GM12878 (cell line): Measurements from ENCODE around the gene P2RX2. TPM values are rescaled to one million over a fixed set of nuclear protein-coding genes. Genes with fewer than 3 reads are reported as not detected.

Source experiments
- CEBPB ChIP-seq, 2 experiments: fragments of 150-350 bp in 1 of 2; IDR thresholded peaks; 2 replicates each; pipeline ENCODE4 v1.6.1; 2012 to 2014; ENCODE audit warnings: low read depth in 2 of 2, low read length in 2 of 2, borderline replicate concordance in 1 of 2, inconsistent platforms in 1 of 2
- GATAD2B ChIP-seq: fragments of 450-650 bp; conservative IDR thresholded peaks from 2 replicates; pipeline ENCODE4 v1.6.1; 2017; ENCODE audit warnings: low read depth, mild to moderate bottlenecking, moderate library complexity
- NFYA ChIP-seq: IDR thresholded peaks from 2 replicates; pipeline ENCODE4 v1.6.1; 2011; ENCODE audit warnings: low read depth, mild to moderate bottlenecking, low read length, improper control_type of control experiment, borderline replicate concordance
- WRNIP1 ChIP-seq: IDR thresholded peaks from 2 replicates; pipeline ENCODE4 v1.6.1; 2011; ENCODE audit warnings: low read depth, low read length, improper control_type of control experiment, borderline replicate concordance
- polyA plus RNA-seq, 11 experiments: library from polyadenylated mRNA; depleted of rRNA in 4 of 11; unstranded in 6 of 11; stranded (reverse) in 5 of 11; fragments of >200 nt; fragmentation: Nextera tagmentation in 4 of 11; fragmentation: Illumina TruSeq in 1 of 11; extraction: Ambion mirVana in 4 of 11; extraction: Trizol in 1 of 11; gene quantifications; 1 replicate in 1 of 11; 2 replicates in 10 of 11; pipeline versions ENCODE4 v1.2.1 to v1.2.3, GENCODE V29; 2011 to 2016; ENCODE audit warnings: inconsistent platforms in 2 of 11, missing spikeins in 2 of 11, low read depth in 1 of 11
- total RNA-seq, 4 experiments: library from RNA; depleted of rRNA in 3 of 4; stranded (reverse); fragments of >200 nt in 3 of 4; fragmentation: Illumina TruSeq in 1 of 4; extraction: Trizol in 1 of 4; gene quantifications; 2 replicates each; pipeline versions ENCODE4 v1.2.1 to v1.2.3, GENCODE V29; 2013 to 2021
- TF ChIP-seq, protein P1 (sequence below): fragments of 450-650 bp; IDR thresholded peaks from 2 replicates; pipeline ENCODE4 v1.6.1; 2017; ENCODE audit warnings: mild to moderate bottlenecking, moderate library complexity
- TF ChIP-seq, protein P2 (sequence below): fragments of 450-650 bp; conservative IDR thresholded peaks from 2 replicates; pipeline ENCODE4 v1.6.1; 2017; ENCODE audit warnings: mild to moderate bottlenecking, moderate library complexity
- TF ChIP-seq, protein P3 (sequence below): fragments of 450-650 bp; IDR thresholded peaks from 2 replicates; pipeline ENCODE4 v1.6.1; 2018; ENCODE audit warnings: mild to moderate bottlenecking, low read depth, moderate library complexity; ENCODE audit not compliant: partially characterized antibody

P2RX2 gene
- total and polyA plus RNA-seq, 10 of the 15 experiments (the other 5 are each of a cell fraction or from before 2014, with no cell fraction given) = not detected

DNA sequence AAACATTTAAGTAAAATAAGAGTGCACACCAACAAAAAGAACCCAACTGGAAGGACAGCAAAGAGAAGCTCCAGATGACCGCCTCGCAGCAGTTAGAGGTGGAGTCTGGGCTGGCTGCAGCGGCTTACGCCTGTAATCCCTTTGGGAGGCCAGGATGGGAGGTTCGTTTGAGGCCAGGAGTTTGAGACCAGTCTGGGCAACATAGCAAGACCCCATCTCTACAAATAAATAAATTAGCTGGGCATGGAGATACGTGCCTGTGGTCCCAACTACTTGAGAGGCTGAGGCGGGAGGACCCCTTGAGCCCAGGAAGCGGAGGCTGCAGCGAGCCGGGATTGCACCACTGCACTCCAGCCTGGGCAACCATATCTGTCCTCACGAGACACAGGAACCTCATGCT, 23.4 kb upstream of the P2RX2 start (continued):
- TF ChIP-seq, protein P1, sequence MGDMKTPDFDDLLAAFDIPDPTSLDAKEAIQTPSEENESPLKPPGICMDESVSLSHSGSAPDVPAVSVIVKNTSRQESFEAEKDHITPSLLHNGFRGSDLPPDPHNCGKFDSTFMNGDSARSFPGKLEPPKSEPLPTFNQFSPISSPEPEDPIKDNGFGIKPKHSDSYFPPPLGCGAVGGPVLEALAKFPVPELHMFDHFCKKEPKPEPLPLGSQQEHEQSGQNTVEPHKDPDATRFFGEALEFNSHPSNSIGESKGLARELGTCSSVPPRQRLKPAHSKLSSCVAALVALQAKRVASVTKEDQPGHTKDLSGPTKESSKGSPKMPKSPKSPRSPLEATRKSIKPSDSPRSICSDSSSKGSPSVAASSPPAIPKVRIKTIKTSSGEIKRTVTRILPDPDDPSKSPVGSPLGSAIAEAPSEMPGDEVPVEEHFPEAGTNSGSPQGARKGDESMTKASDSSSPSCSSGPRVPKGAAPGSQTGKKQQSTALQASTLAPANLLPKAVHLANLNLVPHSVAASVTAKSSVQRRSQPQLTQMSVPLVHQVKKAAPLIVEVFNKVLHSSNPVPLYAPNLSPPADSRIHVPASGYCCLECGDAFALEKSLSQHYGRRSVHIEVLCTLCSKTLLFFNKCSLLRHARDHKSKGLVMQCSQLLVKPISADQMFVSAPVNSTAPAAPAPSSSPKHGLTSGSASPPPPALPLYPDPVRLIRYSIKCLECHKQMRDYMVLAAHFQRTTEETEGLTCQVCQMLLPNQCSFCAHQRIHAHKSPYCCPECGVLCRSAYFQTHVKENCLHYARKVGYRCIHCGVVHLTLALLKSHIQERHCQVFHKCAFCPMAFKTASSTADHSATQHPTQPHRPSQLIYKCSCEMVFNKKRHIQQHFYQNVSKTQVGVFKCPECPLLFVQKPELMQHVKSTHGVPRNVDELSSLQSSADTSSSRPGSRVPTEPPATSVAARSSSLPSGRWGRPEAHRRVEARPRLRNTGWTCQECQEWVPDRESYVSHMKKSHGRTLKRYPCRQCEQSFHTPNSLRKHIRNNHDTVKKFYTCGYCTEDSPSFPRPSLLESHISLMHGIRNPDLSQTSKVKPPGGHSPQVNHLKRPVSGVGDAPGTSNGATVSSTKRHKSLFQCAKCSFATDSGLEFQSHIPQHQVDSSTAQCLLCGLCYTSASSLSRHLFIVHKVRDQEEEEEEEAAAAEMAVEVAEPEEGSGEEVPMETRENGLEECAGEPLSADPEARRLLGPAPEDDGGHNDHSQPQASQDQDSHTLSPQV = no peak
- TF ChIP-seq, protein P2, sequence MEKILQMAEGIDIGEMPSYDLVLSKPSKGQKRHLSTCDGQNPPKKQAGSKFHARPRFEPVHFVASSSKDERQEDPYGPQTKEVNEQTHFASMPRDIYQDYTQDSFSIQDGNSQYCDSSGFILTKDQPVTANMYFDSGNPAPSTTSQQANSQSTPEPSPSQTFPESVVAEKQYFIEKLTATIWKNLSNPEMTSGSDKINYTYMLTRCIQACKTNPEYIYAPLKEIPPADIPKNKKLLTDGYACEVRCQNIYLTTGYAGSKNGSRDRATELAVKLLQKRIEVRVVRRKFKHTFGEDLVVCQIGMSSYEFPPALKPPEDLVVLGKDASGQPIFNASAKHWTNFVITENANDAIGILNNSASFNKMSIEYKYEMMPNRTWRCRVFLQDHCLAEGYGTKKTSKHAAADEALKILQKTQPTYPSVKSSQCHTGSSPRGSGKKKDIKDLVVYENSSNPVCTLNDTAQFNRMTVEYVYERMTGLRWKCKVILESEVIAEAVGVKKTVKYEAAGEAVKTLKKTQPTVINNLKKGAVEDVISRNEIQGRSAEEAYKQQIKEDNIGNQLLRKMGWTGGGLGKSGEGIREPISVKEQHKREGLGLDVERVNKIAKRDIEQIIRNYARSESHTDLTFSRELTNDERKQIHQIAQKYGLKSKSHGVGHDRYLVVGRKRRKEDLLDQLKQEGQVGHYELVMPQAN = no peak
- TF ChIP-seq GATAD2B (no peak), WRNIP1 (no peak), CEBPB (IDR thresholded peaks at IDR 0.05; ENCODE audit: borderline replicate concordance in 1 of 2, low read depth in 2 of 2, low read length in 2 of 2) (no peak), NFYA (no peak)
- TF ChIP-seq, protein P3, sequence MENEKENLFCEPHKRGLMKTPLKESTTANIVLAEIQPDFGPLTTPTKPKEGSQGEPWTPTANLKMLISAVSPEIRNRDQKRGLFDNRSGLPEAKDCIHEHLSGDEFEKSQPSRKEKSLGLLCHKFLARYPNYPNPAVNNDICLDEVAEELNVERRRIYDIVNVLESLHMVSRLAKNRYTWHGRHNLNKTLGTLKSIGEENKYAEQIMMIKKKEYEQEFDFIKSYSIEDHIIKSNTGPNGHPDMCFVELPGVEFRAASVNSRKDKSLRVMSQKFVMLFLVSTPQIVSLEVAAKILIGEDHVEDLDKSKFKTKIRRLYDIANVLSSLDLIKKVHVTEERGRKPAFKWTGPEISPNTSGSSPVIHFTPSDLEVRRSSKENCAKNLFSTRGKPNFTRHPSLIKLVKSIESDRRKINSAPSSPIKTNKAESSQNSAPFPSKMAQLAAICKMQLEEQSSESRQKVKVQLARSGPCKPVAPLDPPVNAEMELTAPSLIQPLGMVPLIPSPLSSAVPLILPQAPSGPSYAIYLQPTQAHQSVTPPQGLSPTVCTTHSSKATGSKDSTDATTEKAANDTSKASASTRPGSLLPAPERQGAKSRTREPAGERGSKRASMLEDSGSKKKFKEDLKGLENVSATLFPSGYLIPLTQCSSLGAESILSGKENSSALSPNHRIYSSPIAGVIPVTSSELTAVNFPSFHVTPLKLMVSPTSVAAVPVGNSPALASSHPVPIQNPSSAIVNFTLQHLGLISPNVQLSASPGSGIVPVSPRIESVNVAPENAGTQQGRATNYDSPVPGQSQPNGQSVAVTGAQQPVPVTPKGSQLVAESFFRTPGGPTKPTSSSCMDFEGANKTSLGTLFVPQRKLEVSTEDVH = no peak
